Measurements from ENCODE around the gene MAP3K9.
"Not testable (repeated sequence)": the region's sequence is repeated elsewhere in the genome, so short reads cannot be mapped to it uniquely, and the experiment has no call there.

The MAP3K9 gene

GRCh38 chr14:70718383-70719118 is 90.8 kb downstream of the MAP3K9 start:
- no peak for DNase-seq

- DNase-seq = no peak
Measured at GRCh38 chr14:70716958-70717357, 92.4 kb downstream of the MAP3K9 start.

- DNase-seq = no peak
Measured at GRCh38 chr14:70716483-70716882, 92.8 kb downstream of the MAP3K9 start.

- peak; percentile 50 for DNase-seq
Measured at GRCh38 chr14:70714055-70714550, 95.2 kb downstream of the MAP3K9 start.

- no peak for DNase-seq
Measured at GRCh38 chr14:70713511-70713916, 95.8 kb downstream of the MAP3K9 start.

- no peak for DNase-seq
Measured at GRCh38 chr14:70713096-70713495, 96.2 kb downstream of the MAP3K9 start.

- DNase-seq = no peak
Measured at GRCh38 chr14:70711451-70711850, 97.9 kb downstream of the MAP3K9 start.

- DNase-seq = no peak
Measured at GRCh38 chr14:70709726-70710382, 99.5 kb downstream of the MAP3K9 start.

- no peak for DNase-seq
Measured at GRCh38 chr14:70708717-70709570, 100.4 kb downstream of the MAP3K9 start.

GRCh38 chr14:70707138-70708038 is 101.9 kb downstream of the MAP3K9 start:
- DNase-seq = no peak

GRCh38 chr14:70706177-70706576 is 103.1 kb downstream of the MAP3K9 start:
- DNase-seq = no peak

- DNase-seq = no peak
Measured at GRCh38 chr14:70704960-70705359, 104.4 kb downstream of the MAP3K9 start.

GRCh38 chr14:70703621-70704168 is 105.6 kb downstream of the MAP3K9 start:
- DNase-seq = not testable (repeated sequence)

GRCh38 chr14:70702161-70702560 is 107.2 kb downstream of the MAP3K9 start:
- no peak for DNase-seq

- DNase-seq = no peak
Measured at GRCh38 chr14:70701610-70702009, 107.7 kb downstream of the MAP3K9 start.

GRCh38 chr14:70700955-70701585 is 108.2 kb downstream of the MAP3K9 start:
- no peak for DNase-seq

- DNase-seq = no peak
Measured at GRCh38 chr14:70699646-70700045, 109.7 kb downstream of the MAP3K9 start.

- no peak for DNase-seq
Measured at GRCh38 chr14:70698288-70698687, 111.0 kb downstream of the MAP3K9 start.

GRCh38 chr14:70697701-70698100 is 111.6 kb downstream of the MAP3K9 start:
- DNase-seq = no peak

GRCh38 chr14:70696026-70696425 is 113.3 kb downstream of the MAP3K9 start:
- no peak for DNase-seq

GRCh38 chr14:70692210-70692609 is 117.1 kb downstream of the MAP3K9 start:
- DNase-seq = no peak
